ENCODE measurements around the gene RASGRP4.

The RASGRP4 gene

DNA sequence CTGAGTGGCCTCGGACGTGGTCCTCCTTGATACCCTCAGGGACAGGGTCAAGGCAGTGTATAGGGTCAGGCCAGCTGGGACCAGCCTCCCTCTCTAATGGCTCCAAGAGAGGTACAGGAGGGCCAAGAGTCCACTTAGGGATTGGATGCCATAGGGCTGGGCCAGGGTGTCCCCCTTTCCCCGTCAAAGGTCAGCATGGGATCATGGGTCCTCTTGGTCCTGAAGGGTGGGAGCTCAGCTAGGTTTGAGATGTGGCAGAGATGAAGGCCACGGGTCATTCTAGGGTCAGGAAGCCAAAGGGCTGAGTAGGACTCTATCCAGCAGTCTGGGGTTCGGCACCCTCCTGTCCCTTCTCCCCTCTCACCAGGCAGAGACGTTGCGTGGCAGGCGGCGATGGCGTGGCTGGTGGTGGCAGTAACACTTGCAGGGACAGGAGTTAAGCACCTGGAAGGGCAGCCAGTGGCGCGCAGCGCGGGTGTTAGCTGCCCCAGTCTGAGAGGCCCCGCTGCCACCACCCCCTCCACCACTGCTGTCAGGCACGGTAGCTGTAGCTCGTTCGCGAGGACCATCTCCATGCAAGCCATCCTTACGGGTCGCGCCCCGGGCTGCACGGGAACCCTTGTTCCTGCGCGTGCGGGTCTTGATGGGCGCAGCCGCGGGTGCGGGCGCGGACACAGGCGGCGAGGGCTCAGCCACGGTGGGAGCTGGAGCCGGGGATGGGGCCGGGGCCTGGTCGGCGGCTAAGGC, 40.8 kb downstream of the RASGRP4 start:
- Histone ChIP-seq H3K9ac (ENCODE audit: low read depth, low read length, poor library complexity, severe bottlenecking) (no peak overlapping the region), H3K4me3 (ENCODE audit: low read length, poor library complexity, severe bottlenecking) (no peak overlapping the region), H4K20me1 (ENCODE audit: insufficient read depth, low read length, poor library complexity, severe bottlenecking) (peaks cover 3% of the 10 kb centered on the region), H3K4me2 (ENCODE audit: low read depth, low read length, poor library complexity, severe bottlenecking) (no peak overlapping the region), H3K36me3 (ENCODE audit: insufficient read depth, low read length) (peaks cover 32% of the 10 kb centered on the region; the same call in 1 of the 2 replicates), H3K4me1 (ENCODE audit: insufficient read depth, low read length, poor library complexity, severe bottlenecking) (peaks cover 5% of the 10 kb centered on the region), H3F3A (ENCODE audit: low read depth) (no peaks in the 10 kb centered on the region), H3K9me2 (replicated peaks; ENCODE audit: low read depth, low read length) (no peaks in the 10 kb centered on the region), H3K79me2 (ENCODE audit: insufficient read depth, low read length) (no peaks in the 10 kb centered on the region), H2AFZ (ENCODE audit: low read length) (no peak overlapping the region), H3K27me3 (ENCODE audit: insufficient read depth, low read length, poor library complexity, severe bottlenecking) (no peaks in the 10 kb centered on the region), H3K9me3 (ENCODE audit: insufficient read depth, low read depth, low read length) (no peaks in the 10 kb centered on the region)
- TF ChIP-seq EZH2phosphoT487 (IDR thresholded peaks at IDR 0.05; ENCODE audit: borderline replicate concordance): no peak
- TF ChIP-seq, protein P1, sequence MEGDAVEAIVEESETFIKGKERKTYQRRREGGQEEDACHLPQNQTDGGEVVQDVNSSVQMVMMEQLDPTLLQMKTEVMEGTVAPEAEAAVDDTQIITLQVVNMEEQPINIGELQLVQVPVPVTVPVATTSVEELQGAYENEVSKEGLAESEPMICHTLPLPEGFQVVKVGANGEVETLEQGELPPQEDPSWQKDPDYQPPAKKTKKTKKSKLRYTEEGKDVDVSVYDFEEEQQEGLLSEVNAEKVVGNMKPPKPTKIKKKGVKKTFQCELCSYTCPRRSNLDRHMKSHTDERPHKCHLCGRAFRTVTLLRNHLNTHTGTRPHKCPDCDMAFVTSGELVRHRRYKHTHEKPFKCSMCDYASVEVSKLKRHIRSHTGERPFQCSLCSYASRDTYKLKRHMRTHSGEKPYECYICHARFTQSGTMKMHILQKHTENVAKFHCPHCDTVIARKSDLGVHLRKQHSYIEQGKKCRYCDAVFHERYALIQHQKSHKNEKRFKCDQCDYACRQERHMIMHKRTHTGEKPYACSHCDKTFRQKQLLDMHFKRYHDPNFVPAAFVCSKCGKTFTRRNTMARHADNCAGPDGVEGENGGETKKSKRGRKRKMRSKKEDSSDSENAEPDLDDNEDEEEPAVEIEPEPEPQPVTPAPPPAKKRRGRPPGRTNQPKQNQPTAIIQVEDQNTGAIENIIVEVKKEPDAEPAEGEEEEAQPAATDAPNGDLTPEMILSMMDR (conservative IDR thresholded peaks at IDR 0.05; ENCODE audit: low read length): no peak

DNA sequence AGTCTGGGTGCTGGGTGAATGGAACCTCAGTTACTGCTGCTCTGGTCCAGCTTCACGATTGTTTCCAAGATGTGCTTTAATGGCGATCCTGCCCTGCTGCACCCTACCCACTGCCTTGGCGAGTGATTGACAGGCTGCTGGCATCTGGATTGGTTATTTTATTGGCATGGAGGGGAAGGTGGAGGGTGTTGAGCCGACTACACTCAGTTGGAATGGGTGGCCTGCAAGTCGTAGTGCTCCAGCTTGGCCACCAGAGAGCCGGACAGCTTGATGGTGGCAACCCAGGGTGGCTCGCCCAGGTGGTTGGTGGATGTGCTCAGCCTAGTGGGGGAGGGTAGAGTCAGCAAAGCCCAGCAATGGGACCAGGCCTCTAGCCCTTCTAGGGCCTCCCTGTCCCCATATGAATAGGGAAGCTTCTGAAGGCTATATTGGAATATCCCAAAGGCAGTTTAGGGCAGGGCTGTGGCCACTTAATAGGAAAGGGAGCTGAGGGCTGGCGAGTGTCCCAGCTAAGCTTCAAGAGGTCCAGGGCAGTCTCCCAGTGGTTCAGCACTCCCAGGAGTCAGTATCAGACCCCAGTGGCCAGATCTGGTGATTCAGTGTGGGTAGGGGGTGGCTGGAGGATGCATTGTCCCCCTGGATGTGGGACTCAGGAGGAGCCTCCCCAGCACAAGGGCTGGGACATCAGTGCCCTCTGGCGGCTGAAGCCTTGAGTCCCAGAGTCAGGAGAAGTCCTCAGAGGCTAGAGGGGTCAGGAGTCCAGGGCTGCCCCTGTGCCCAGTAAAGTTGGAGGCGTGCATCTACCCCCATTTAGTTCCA, 41.6 kb downstream of the RASGRP4 start:
- Histone ChIP-seq H3K4me1 (ENCODE audit: insufficient read depth, low read length, poor library complexity, severe bottlenecking) (peaks cover 5% of the 10 kb centered on the region), H3K4me2 (ENCODE audit: low read depth, low read length, poor library complexity, severe bottlenecking) (no peak overlapping the region), H3F3A (ENCODE audit: low read depth) (no peaks in the 10 kb centered on the region), H4K20me1 (ENCODE audit: insufficient read depth, low read length, poor library complexity, severe bottlenecking) (peaks cover 3% of the 10 kb centered on the region), H3K36me3 (ENCODE audit: insufficient read depth, low read length) (peaks cover 38% of the 10 kb centered on the region; the same call in 1 of the 2 replicates), H3K27me3 (ENCODE audit: insufficient read depth, low read length, poor library complexity, severe bottlenecking) (no peaks in the 10 kb centered on the region), H3K9me2 (replicated peaks; ENCODE audit: low read depth, low read length) (no peaks in the 10 kb centered on the region), H2AFZ (ENCODE audit: low read length) (no peak overlapping the region), H3K79me2 (ENCODE audit: insufficient read depth, low read length) (peaks cover 2% of the 10 kb centered on the region; the same call in 1 of the 2 replicates), H3K9ac (ENCODE audit: low read depth, low read length, poor library complexity, severe bottlenecking) (no peak overlapping the region), H3K4me3 (ENCODE audit: low read length, poor library complexity, severe bottlenecking) (no peak overlapping the region), H3K9me3 (ENCODE audit: insufficient read depth, low read depth, low read length) (no peaks in the 10 kb centered on the region)
- TF ChIP-seq EZH2phosphoT487 (IDR thresholded peaks at IDR 0.05; ENCODE audit: borderline replicate concordance): no peak
- TF ChIP-seq, protein P1 (conservative IDR thresholded peaks at IDR 0.05; ENCODE audit: low read length): peak; percentile 7; the same call in 1 of the 2 replicates

DNA sequence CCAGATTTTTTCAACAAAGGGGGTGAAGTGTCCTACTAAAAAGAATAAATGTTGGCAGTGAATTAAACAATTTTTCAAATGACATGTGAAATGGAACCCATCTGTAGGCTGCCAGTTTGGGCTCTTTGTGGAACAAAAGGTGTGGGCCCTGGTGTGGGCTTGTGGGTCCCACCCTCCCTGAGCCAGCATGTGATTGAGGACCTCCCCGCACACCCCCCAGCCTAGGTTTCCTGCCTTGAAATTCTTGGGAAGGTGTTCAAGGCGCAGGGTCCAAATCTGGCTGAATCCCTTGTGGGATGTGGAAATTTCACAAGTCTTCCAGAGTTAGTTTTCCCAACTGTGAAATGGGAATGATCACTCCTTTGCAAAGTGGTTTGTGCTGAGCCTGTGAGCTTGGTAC, 42.3 kb downstream of the RASGRP4 start:
- H3K27me3 ChIP-seq (ENCODE audit: insufficient read depth, low read length, poor library complexity, severe bottlenecking): no peaks in the 10 kb centered on the region
- H3K4me3 ChIP-seq (ENCODE audit: low read length, poor library complexity, severe bottlenecking): no peak overlapping the region
- no peak overlapping the region for H3K9ac ChIP-seq (ENCODE audit: low read depth, low read length, poor library complexity, severe bottlenecking)
- H3K9me3 ChIP-seq (ENCODE audit: insufficient read depth, low read depth, low read length): no peaks in the 10 kb centered on the region
- H3K9me2 ChIP-seq (replicated peaks; ENCODE audit: low read depth, low read length): no peaks in the 10 kb centered on the region
- peaks cover 8% of the 10 kb centered on the region; the same call in 1 of the 2 replicates for H3K79me2 ChIP-seq (ENCODE audit: insufficient read depth, low read length)
- TF ChIP-seq, protein P1 (conservative IDR thresholded peaks at IDR 0.05; ENCODE audit: low read length): no peak
- no peak for TF ChIP-seq EZH2phosphoT487 (IDR thresholded peaks at IDR 0.05; ENCODE audit: borderline replicate concordance)
- peaks cover 5% of the 10 kb centered on the region for H3K4me1 ChIP-seq (ENCODE audit: insufficient read depth, low read length, poor library complexity, severe bottlenecking)
- H3K4me2 ChIP-seq (ENCODE audit: low read depth, low read length, poor library complexity, severe bottlenecking): no peak overlapping the region
- peaks cover 3% of the 10 kb centered on the region for H4K20me1 ChIP-seq (ENCODE audit: insufficient read depth, low read length, poor library complexity, severe bottlenecking)
- no peak overlapping the region for H2AFZ ChIP-seq (ENCODE audit: low read length)
- no peaks in the 10 kb centered on the region for H3F3A ChIP-seq (ENCODE audit: low read depth)
- H3K36me3 ChIP-seq (ENCODE audit: insufficient read depth, low read length): peaks cover 44% of the 10 kb centered on the region; the same call in 1 of the 2 replicates
